ENCODE data around the gene TEX14. TPM values are rescaled to one million over a fixed set of nuclear protein-coding genes. Genes with fewer than 3 reads are reported as not detected.
"Not testable (repeated sequence)": the region's sequence is repeated elsewhere in the genome, so short reads cannot be mapped to it uniquely, and the experiment has no call there.

The TEX14 gene
- total and polyA plus RNA-seq, 12 donors, result 0.05 to 0.88 (median 0.14) TPM; not detected in 4

GRCh38 chr17:58587713-58588117, 104.1 kb downstream of the TEX14 start:
- ATAC-seq (peak in 6 of 8 donors; percentile 41 to 79 (median 62)), DNase-seq (peak; percentile 39 to 40)
- Histone ChIP-seq H3K27ac (no peak overlapping the region), H3K27me3 (no peaks in the 10 kb centered on the region), H3K36me3 (no peaks in the 10 kb centered on the region), H3K4me3 (no peak overlapping the region), H3K9me3 (no peaks in the 10 kb centered on the region), H3K4me1 (no peaks in the 10 kb centered on the region)
- peak; percentile 85 to 96 (median 94) for TF ChIP-seq CTCF (IDR thresholded peaks at IDR 0.05)
- intact Hi-C loops (cut with DNase I), result loop anchor here (1.0 to 10.0 kb wide), 12 partner anchors 45 to 420 kb away; partner anchors contain the start of genes RAD51C (in 5 of the 10), TEX14 (in 5 of the 10) and MTMR4 (in 1 of the 10)
- WGBS, 2 donors, result 1 to 2% methylated on average over 2 of the region's 2 CpGs

GRCh38 chr17:58586009-58586644, 105.7 kb downstream of the TEX14 start:
- no peak overlapping the region for H3K4me3 ChIP-seq
- no peaks in the 10 kb centered on the region for H3K4me1 ChIP-seq
- TF ChIP-seq CTCF (IDR thresholded peaks at IDR 0.05), result no peak
- WGBS, 2 donors, result 49 to 50% methylated on average over 1 of the region's 1 CpG
- no peaks in the 10 kb centered on the region for H3K36me3 ChIP-seq
- ATAC-seq (no peak), DNase-seq (no peak)
- intact Hi-C loops (cut with DNase I), result loop anchor here in 9 of 10 donors (2.0 to 10.0 kb wide), 10 partner anchors 46 to 421 kb away; partner anchors contain the start of genes RAD51C (in 5 of the 9) and TEX14 (in 5 of the 9)
- H3K27ac ChIP-seq, result no peak overlapping the region
- H3K27me3 ChIP-seq, result no peaks in the 10 kb centered on the region
- no peaks in the 10 kb centered on the region for H3K9me3 ChIP-seq

- H3K36me3 ChIP-seq, result no peaks in the 10 kb centered on the region
- no peak for DNase-seq
- intact Hi-C loops (cut with DNase I), result loop anchor here in 9 of 10 donors (2.0 to 10.0 kb wide), 10 partner anchors 47 to 422 kb away; partner anchors contain the start of genes RAD51C (in 6 of the 9) and TEX14 (in 6 of the 9)
- no peaks in the 10 kb centered on the region for H3K9me3 ChIP-seq
- H3K27ac ChIP-seq, result no peak overlapping the region
- no peaks in the 10 kb centered on the region for H3K4me1 ChIP-seq
- no peaks in the 10 kb centered on the region for H3K27me3 ChIP-seq
- 85 to 92% methylated on average over 10 of the region's 10 CpGs for WGBS, 2 donors
- ATAC-seq, result no peak
- no peak for TF ChIP-seq CTCF (IDR thresholded peaks at IDR 0.05)
- no peak overlapping the region for H3K4me3 ChIP-seq
These were observed 106.3 kb downstream of the TEX14 start for GRCh38 chr17:58585554-58585953.

- no peaks in the 10 kb centered on the region for H3K9me3 ChIP-seq
- ATAC-seq (no peak), DNase-seq (no peak)
- TF ChIP-seq CTCF (IDR thresholded peaks at IDR 0.05), result no peak
- H3K4me3 ChIP-seq, result no peak overlapping the region
- no peak overlapping the region for H3K27ac ChIP-seq
- intact Hi-C loops (cut with DNase I), result loop anchor here in 7 of 10 donors (2.0 to 10.0 kb wide), 6 partner anchors 53 to 421 kb away; partner anchors contain the start of genes RAD51C (in 4 of the 7) and TEX14 (in 4 of the 7)
- H3K27me3 ChIP-seq, result no peaks in the 10 kb centered on the region
- no peaks in the 10 kb centered on the region for H3K36me3 ChIP-seq
- 74 to 77% methylated on average over 5 of the region's 5 CpGs for WGBS, 2 donors
- no peaks in the 10 kb centered on the region for H3K4me1 ChIP-seq
These were observed 108.4 kb downstream of the TEX14 start for GRCh38 chr17:58583486-58583885.

- H3K27ac ChIP-seq, ATAC-seq, H3K4me3 ChIP-seq, H3K4me1 ChIP-seq, H3K27me3 ChIP-seq, H3K9me3 ChIP-seq, DNase-seq, H3K36me3 ChIP-seq: not testable (repeated sequence)
- intact Hi-C loops (cut with DNase I), result loop anchor here in 7 of 10 donors (2.0 to 10.0 kb wide), 6 partner anchors 52 to 422 kb away; partner anchors contain the start of genes RAD51C (in 4 of the 7) and TEX14 (in 4 of the 7)
- 92 to 93% methylated on average over 7 of the region's 7 CpGs for WGBS, 2 donors
These were observed 109.1 kb downstream of the TEX14 start for GRCh38 chr17:58582718-58583117.
